SJSA1 (cell line): Measurements from ENCODE around the gene CREB5. TPM values are rescaled to one million over a fixed set of nuclear protein-coding genes. Genes with fewer than 3 reads are reported as not detected.
"Not testable (repeated sequence)": the region's sequence is repeated elsewhere in the genome, so short reads cannot be mapped to it uniquely, and the experiment has no call there.

Experiments
- DNase-seq, 2 experiments: peaks; one replicate each; pipeline ENCODE4 v3.0.0-alpha.2; 2015 to 2020; ENCODE audit warnings: low spot score in 2 of 2, low read depth in 1 of 2
- H3K27ac ChIP-seq: fragments of 250-450 bp; sonication (Bioruptor Pico); 2 replicates; pipeline ENCODE4 v1.5.1; 2020; ENCODE audit warnings: mild to moderate bottlenecking, moderate library complexity
- H3K27me3 ChIP-seq: fragments of 250-450 bp; sonication (Bioruptor Pico); replicated peaks from 2 replicates; pipeline ENCODE4 v1.5.1; 2020; ENCODE audit warnings: mild to moderate bottlenecking, moderate library complexity
- H3K36me3 ChIP-seq: fragments of 250-450 bp; sonication (Bioruptor Pico); 2 replicates; pipeline ENCODE4 v1.5.1; 2020; ENCODE audit warnings: mild to moderate bottlenecking
- H3K4me1 ChIP-seq: fragments of 250-450 bp; sonication (Bioruptor Pico); replicated peaks from 2 replicates; pipeline ENCODE4 v1.6.1; 2021; ENCODE audit warnings: mild to moderate bottlenecking
- H3K4me3 ChIP-seq: fragments of 250-450 bp; sonication (Bioruptor Pico); 2 replicates; pipeline ENCODE4 v1.5.1; 2020; ENCODE audit warnings: mild to moderate bottlenecking
- H3K9me3 ChIP-seq: fragments of 250-450 bp; sonication (Bioruptor Pico); replicated peaks from 2 replicates; pipeline ENCODE4 v1.5.1; 2020; ENCODE audit warnings: mild to moderate bottlenecking
- total RNA-seq: library from RNA; depleted of rRNA; stranded (reverse); fragments of >200 nt; shearing (Covaris generic); gene quantifications from 2 replicates; pipeline ENCODE4 v1.2.3, GENCODE V29; 2014

The CREB5 gene
- total RNA-seq, 1 experiment from 2014 or later, result 1.00 TPM

GRCh38 chr7:28776463-28777157, 364.3 kb downstream of the CREB5 start:
- Histone ChIP-seq H3K27me3 (no peaks in the 10 kb centered on the region), H3K27ac (no peak overlapping the region)

DNA sequence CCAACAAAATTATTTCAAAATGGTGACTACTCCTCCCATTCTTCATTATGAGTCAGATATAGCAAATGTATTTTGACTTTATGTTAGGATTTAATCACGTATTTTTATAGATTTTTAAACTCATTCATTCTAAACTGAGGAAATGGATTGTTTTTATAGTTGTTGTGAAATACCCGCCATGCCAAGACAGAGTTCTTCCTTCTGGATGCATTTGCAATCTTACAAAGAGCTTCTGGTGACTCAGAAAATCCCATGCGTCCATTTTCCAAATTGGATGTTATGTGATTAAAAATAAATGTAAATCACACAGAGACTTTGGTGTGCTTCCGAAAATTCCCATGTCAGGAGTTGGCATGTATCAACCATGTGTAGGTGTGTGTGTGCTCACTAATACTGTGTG, 366.5 kb downstream of the CREB5 start:
- Histone ChIP-seq H3K4me1 (no peaks in the 10 kb centered on the region), H3K27me3 (no peaks in the 10 kb centered on the region), H3K9me3 (no peaks in the 10 kb centered on the region), H3K27ac (no peak overlapping the region), H3K4me3 (no peak overlapping the region), H3K36me3 (no peaks in the 10 kb centered on the region)
- no peak for DNase-seq

More at GRCh38 chr7:28776463-28777157, 364.3 kb downstream of the CREB5 start:
- no peak for DNase-seq
- no peak overlapping the region for H3K4me3 ChIP-seq
- H3K36me3 ChIP-seq, result no peaks in the 10 kb centered on the region
- H3K4me1 ChIP-seq, result no peaks in the 10 kb centered on the region
- H3K9me3 ChIP-seq, result no peaks in the 10 kb centered on the region

DNA sequence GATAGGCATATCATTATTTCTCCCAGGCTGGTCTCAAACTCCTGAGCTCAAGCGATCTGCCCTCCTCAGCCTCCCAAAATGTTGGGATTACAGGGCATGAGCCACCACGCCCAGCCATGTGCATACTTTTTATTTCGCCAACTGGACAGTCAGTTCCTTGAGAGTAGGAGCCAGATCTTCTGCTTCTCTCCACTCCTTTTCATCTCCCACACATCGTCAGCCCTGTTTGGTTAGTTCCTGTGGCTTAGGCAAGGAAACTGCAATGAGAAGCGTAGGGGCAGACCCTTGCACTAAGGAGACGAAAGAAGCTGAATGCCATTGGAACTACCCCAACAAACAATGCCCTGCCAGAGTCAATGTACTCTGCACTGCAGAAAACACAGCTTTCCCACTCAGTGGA, 367.6 kb downstream of the CREB5 start:
- no peak for DNase-seq
- H3K36me3 ChIP-seq, result no peaks in the 10 kb centered on the region
- no peaks in the 10 kb centered on the region for H3K27me3 ChIP-seq
- no peaks in the 10 kb centered on the region for H3K9me3 ChIP-seq
- H3K4me3 ChIP-seq, result no peak overlapping the region
- no peak overlapping the region for H3K27ac ChIP-seq
- H3K4me1 ChIP-seq, result no peaks in the 10 kb centered on the region

DNA sequence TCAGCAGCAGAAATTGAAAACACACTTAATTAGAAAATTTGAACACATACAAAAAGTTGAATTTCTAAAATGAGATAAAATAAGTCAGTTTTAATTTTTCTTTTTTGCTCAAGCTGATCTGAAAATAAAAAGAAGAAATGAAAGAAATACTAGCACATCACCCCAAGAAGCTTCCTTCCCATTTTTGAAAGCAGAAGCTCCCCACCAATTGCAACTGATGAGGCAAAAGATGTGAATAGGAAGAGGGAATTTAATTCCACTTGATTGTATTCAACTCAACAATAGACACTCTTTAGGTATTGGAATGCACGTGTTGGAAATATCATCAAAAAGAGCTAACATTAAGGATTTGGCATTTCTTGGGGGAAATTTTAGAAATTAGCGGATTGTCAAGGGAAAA, 370.0 kb downstream of the CREB5 start:
- no peaks in the 10 kb centered on the region for H3K9me3 ChIP-seq
- DNase-seq, result no peak
- H3K27me3 ChIP-seq, result no peaks in the 10 kb centered on the region
- no peak overlapping the region for H3K27ac ChIP-seq
- no peaks in the 10 kb centered on the region for H3K4me1 ChIP-seq
- H3K4me3 ChIP-seq, result no peak overlapping the region
- H3K36me3 ChIP-seq, result no peaks in the 10 kb centered on the region

- DNase-seq, result no peak
- Histone ChIP-seq H3K36me3 (no peaks in the 10 kb centered on the region), H3K27ac (no peak overlapping the region), H3K4me1 (no peaks in the 10 kb centered on the region), H3K27me3 (no peaks in the 10 kb centered on the region), H3K4me3 (no peak overlapping the region), H3K9me3 (no peaks in the 10 kb centered on the region)
These were observed 372.0 kb downstream of the CREB5 start for GRCh38 chr7:28784171-28784902.

DNA sequence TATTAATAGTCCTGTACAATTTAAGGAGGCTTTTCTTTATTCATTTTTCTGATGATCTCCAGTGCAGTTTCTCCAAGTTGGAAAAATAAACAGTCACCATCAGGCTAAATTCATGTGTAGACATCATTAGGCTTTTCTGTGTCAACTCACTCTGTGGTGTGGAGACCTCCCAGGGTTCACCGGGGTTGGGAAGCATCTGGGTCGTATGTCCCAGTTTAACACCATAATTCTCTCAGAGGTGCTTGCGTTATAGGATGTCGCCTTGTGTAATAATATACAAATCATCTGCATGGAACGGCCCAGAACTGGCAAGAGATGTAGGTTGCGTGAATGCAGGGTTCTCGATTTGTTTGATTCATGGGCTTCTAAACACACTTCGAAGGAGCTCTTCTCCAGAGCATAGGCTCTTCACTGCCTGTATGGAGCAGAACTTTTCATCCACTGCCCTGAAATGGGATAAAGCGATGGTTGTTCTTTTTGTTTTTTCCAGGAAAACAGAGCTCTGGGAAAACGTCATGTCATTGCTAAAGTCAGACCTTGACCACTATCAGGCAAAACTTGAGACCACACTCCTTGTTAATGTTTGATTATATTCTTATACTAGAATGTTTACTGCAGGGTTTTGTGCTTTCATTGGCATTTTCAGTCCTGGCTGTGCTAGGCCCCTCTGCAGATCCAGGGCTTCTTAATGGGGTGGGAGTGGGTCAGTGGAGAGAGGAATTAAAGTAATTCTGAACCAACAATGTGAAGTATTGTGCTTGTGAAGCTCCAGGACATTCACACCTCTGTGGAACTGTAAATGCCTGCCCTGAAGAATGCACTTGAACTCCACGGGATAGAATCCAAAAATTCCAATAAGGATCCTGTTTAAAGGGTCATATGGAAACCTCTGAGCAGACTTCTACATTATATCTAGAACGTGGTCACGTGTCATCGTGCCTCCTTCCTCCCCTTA, 373.0 kb downstream of the CREB5 start:
- Histone ChIP-seq H3K4me1 (no peaks in the 10 kb centered on the region), H3K4me3 (no peak overlapping the region), H3K27ac (no peak overlapping the region), H3K9me3 (no peaks in the 10 kb centered on the region), H3K27me3 (no peaks in the 10 kb centered on the region), H3K36me3 (no peaks in the 10 kb centered on the region)
- no peak for DNase-seq

DNA sequence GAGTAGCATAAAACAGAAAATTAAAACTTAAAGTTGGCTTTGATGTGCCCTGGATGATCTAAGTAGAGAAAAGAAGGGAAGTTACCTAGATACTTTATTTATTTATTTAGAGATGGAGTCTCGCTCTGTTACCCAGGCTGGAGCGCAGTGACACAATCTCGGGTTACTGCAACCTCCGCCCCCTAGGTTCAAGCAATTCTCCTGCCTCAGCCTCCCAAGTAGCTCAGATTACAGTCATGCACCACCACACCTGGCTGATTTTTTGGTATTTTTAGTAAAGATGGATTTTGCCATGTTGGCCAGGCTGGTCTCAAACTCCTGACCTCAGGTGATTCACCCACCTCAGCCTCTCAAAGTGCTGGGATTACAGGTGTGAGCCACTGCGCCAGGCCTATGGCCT, 373.8 kb downstream of the CREB5 start:
- not testable (repeated sequence) for H3K4me1 ChIP-seq, DNase-seq, H3K36me3 ChIP-seq, H3K27me3 ChIP-seq, H3K9me3 ChIP-seq, H3K27ac ChIP-seq, H3K4me3 ChIP-seq

- H3K36me3 ChIP-seq, result no peaks in the 10 kb centered on the region
- no peaks in the 10 kb centered on the region for H3K4me1 ChIP-seq
- no peak overlapping the region for H3K27ac ChIP-seq
- no peak for DNase-seq
- no peaks in the 10 kb centered on the region for H3K27me3 ChIP-seq
- H3K4me3 ChIP-seq, result no peak overlapping the region
- no peaks in the 10 kb centered on the region for H3K9me3 ChIP-seq
These were observed 374.8 kb downstream of the CREB5 start for GRCh38 chr7:28787106-28787505.

GRCh38 chr7:28790467-28790866, 378.1 kb downstream of the CREB5 start:
- no peak for DNase-seq
- no peaks in the 10 kb centered on the region for H3K4me1 ChIP-seq
- no peak overlapping the region for H3K27ac ChIP-seq
- no peaks in the 10 kb centered on the region for H3K9me3 ChIP-seq
- no peaks in the 10 kb centered on the region for H3K27me3 ChIP-seq
- no peak overlapping the region for H3K4me3 ChIP-seq
- no peaks in the 10 kb centered on the region for H3K36me3 ChIP-seq

- Histone ChIP-seq H3K4me3 (no peak overlapping the region), H3K4me1 (no peaks in the 10 kb centered on the region), H3K27me3 (no peaks in the 10 kb centered on the region), H3K9me3 (no peaks in the 10 kb centered on the region), H3K36me3 (no peaks in the 10 kb centered on the region), H3K27ac (no peak overlapping the region)
- DNase-seq, result no peak
These were observed 380.5 kb downstream of the CREB5 start for GRCh38 chr7:28792858-28793257.

DNA sequence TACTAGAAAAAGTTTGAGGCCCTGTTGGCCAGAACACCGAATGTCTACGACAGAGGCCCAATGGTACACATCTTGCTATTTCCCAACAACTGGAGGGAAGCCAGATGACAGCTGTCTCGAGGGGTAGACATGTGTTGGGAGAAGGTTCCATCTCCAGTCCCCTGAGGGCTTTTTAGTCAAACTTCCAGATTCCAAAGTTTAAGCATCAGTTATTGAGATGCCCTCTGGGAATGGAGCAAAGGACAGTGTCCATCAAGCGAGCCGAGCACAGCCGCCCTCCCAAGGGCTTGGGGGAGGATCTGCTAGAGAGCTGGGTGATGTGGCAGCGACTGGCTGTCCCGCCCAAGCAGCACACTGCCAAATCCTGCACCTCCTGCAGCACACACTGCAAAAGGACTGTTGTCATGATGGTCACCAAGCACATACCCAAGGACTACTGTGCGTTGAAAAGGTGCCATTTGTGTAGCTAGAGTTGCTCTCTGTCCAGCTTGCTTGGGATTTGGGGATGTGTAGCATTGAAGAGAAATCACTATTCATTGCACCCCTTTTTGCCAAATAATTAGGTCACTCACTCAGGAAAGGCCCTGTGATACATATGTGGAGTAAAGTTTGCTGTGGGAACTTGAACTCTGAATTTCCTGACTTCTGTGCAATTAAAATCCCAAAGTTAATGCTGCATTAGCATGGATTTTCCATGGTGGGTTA, 381.2 kb downstream of the CREB5 start:
- H3K36me3 ChIP-seq, result no peaks in the 10 kb centered on the region
- no peak overlapping the region for H3K4me3 ChIP-seq
- H3K4me1 ChIP-seq, result no peaks in the 10 kb centered on the region
- no peaks in the 10 kb centered on the region for H3K27me3 ChIP-seq
- H3K9me3 ChIP-seq, result no peaks in the 10 kb centered on the region
- no peak overlapping the region for H3K27ac ChIP-seq
- no peak for DNase-seq

GRCh38 chr7:28798274-28798673, 386.0 kb downstream of the CREB5 start:
- H3K27ac ChIP-seq, result no peak overlapping the region
- no peak for DNase-seq
- H3K27me3 ChIP-seq, result no peaks in the 10 kb centered on the region
- H3K4me3 ChIP-seq, result no peak overlapping the region
- H3K4me1 ChIP-seq, result no peaks in the 10 kb centered on the region
- no peaks in the 10 kb centered on the region for H3K9me3 ChIP-seq
- H3K36me3 ChIP-seq, result no peaks in the 10 kb centered on the region

GRCh38 chr7:28799619-28800018, 387.3 kb downstream of the CREB5 start:
- DNase-seq, result no peak
- Histone ChIP-seq H3K27ac (no peak overlapping the region), H3K36me3 (no peaks in the 10 kb centered on the region), H3K4me3 (no peak overlapping the region), H3K27me3 (no peaks in the 10 kb centered on the region), H3K9me3 (no peaks in the 10 kb centered on the region), H3K4me1 (no peaks in the 10 kb centered on the region)
